Inferior parietal cortex (tissue), 1 donor: ENCODE measurements around the gene MRFAP1L1.
"Not testable (repeated sequence)": the region's sequence is repeated elsewhere in the genome, so short reads cannot be mapped to it uniquely, and the experiment has no call there.

Source experiments
- DNase-seq: peaks from one replicate; pipeline ENCODE4 v3.0.0-alpha.2; 2016; ENCODE audit errors: extremely low spot score

The MRFAP1L1 gene

GRCh38 chr4:6688879-6689505 is 20.7 kb downstream of the MRFAP1L1 start:
- DNase-seq = peak; percentile 27

- no peak for DNase-seq
Observed at GRCh38 chr4:6687947-6688878, 21.5 kb downstream of the MRFAP1L1 start.

GRCh38 chr4:6686104-6686787 is 23.4 kb downstream of the MRFAP1L1 start:
- no peak for DNase-seq

- DNase-seq = no peak
Observed at GRCh38 chr4:6684656-6685055, 25.0 kb downstream of the MRFAP1L1 start.

- DNase-seq = no peak
Observed at GRCh38 chr4:6682862-6683590, 26.6 kb downstream of the MRFAP1L1 start.

- no peak for DNase-seq
Observed at GRCh38 chr4:6681191-6681590, 28.5 kb downstream of the MRFAP1L1 start.

GRCh38 chr4:6680372-6681034 is 29.2 kb downstream of the MRFAP1L1 start:
- DNase-seq = no peak

- no peak for DNase-seq
Observed at GRCh38 chr4:6676722-6677558, 32.7 kb downstream of the MRFAP1L1 start.

GRCh38 chr4:6674500-6675149 is 35.0 kb downstream of the MRFAP1L1 start:
- peak; percentile 33 for DNase-seq

GRCh38 chr4:6673660-6674499 is 35.8 kb downstream of the MRFAP1L1 start:
- peak; percentile 96 for DNase-seq

GRCh38 chr4:6673191-6673659 is 36.4 kb downstream of the MRFAP1L1 start:
- not testable (repeated sequence) for DNase-seq

GRCh38 chr4:6672541-6673190 is 37.0 kb downstream of the MRFAP1L1 start:
- DNase-seq = not testable (repeated sequence)

- DNase-seq = no peak
Observed at GRCh38 chr4:6672131-6672530, 37.5 kb downstream of the MRFAP1L1 start.

GRCh38 chr4:6671648-6672047 is 38.0 kb downstream of the MRFAP1L1 start:
- DNase-seq = no peak

GRCh38 chr4:6668391-6668790 is 41.3 kb downstream of the MRFAP1L1 start:
- DNase-seq = no peak

- DNase-seq = no peak
Observed at GRCh38 chr4:6665320-6665654, 44.4 kb downstream of the MRFAP1L1 start.

GRCh38 chr4:6663596-6664393 is 45.9 kb downstream of the MRFAP1L1 start:
- DNase-seq = no peak
